Karpas-422 (cell line): ENCODE data around the gene ABCB8. TPM values are rescaled to one million over a fixed set of nuclear protein-coding genes. Genes with fewer than 3 reads are reported as not detected.
A peak's percentile ranks its signal among the peaks of the same experiment; 100 is the strongest.

Source experiments
- DNase-seq: peaks from one replicate; pipeline ENCODE4 v3.0.0-alpha.2; 2015
- H2AFZ ChIP-seq: fragments of 200-600 bp; sonication (generic); 2 replicates; pipeline ENCODE4 v1.6.1; 2014; ENCODE audit warnings: antibody characterized with exemption, low read length, mixed read lengths
- H3K27ac ChIP-seq: fragments of 200-600 bp; sonication (generic); 2 replicates; pipeline ENCODE4 v1.5.1; 2014; ENCODE audit warnings: mild to moderate bottlenecking, low read length, moderate library complexity
- H3K27me3 ChIP-seq: fragments of 200-600 bp; sonication (generic); 2 replicates; pipeline ENCODE4 v1.6.1; 2014; ENCODE audit warnings: low read length, mixed read lengths
- H3K36me3 ChIP-seq: fragments of 200-600 bp; sonication (generic); 2 replicates; pipeline ENCODE4 v1.6.1; 2014; ENCODE audit warnings: low read length, mixed read lengths; ENCODE audit not compliant: insufficient read depth
- H3K4me1 ChIP-seq: fragments of 200-600 bp; sonication (generic); 2 replicates; pipeline ENCODE4 v1.6.1; 2014; ENCODE audit warnings: mild to moderate bottlenecking, low read length, mixed read lengths
- H3K4me2 ChIP-seq: fragments of 200-600 bp; sonication (generic); 2 replicates; pipeline ENCODE4 v1.6.1; 2014; ENCODE audit warnings: low read length, low read depth, mild to moderate bottlenecking; ENCODE audit not compliant: poor library complexity, severe bottlenecking
- H3K4me3 ChIP-seq: fragments of 200-600 bp; sonication (generic); 2 replicates; pipeline ENCODE4 v1.5.1; 2014; ENCODE audit warnings: mild to moderate bottlenecking, antibody characterized with exemption, low read length, mixed read lengths
- H3K79me2 ChIP-seq: fragments of 200-600 bp; sonication (generic); 2 replicates; pipeline ENCODE4 v1.6.1; 2014; ENCODE audit warnings: mild to moderate bottlenecking, low read length, mixed read lengths
- H3K9ac ChIP-seq: fragments of 200-600 bp; sonication (generic); 2 replicates; pipeline ENCODE4 v1.6.0; 2014; ENCODE audit warnings: low read length
- H3K9me2 ChIP-seq: fragments of 200-600 bp; sonication (generic), shearing (Covaris generic); replicated peaks from 2 replicates; pipeline ENCODE4 v1.6.0; 2014; ENCODE audit warnings: mild to moderate bottlenecking, low read length, moderate library complexity; ENCODE audit not compliant: insufficient read depth
- H3K9me3 ChIP-seq: fragments of 300-700, 200-600 bp; sonication (generic); 2 replicates; pipeline ENCODE4 v1.6.1; 2014; ENCODE audit warnings: low read length, mixed read lengths
- H4K20me1 ChIP-seq: fragments of 200-600 bp; sonication (generic); 2 replicates; pipeline ENCODE4 v1.6.1; 2014; ENCODE audit warnings: mild to moderate bottlenecking, antibody characterized with exemption, low read length, low read depth; ENCODE audit not compliant: insufficient read depth
- total RNA-seq: library from RNA; depleted of rRNA; stranded (reverse); fragments of >200 nt; shearing (Covaris generic); gene quantifications from 2 replicates; pipeline ENCODE4 v1.2.3, GENCODE V29; 2014; ENCODE audit warnings: low replicate concordance

The ABCB8 gene
- total RNA-seq, 1 experiment from 2014 or later: 19.0 TPM

- no peak overlapping the region for H3K4me2 ChIP-seq
- no peak overlapping the region for H3K9ac ChIP-seq
- no peak overlapping the region for H3K27ac ChIP-seq
- no peak overlapping the region for H3K4me3 ChIP-seq
- peaks cover 11% of the 10 kb centered on the region; the same call in 1 of the 2 replicates for H4K20me1 ChIP-seq
- H3K9me2 ChIP-seq: no peaks in the 10 kb centered on the region
- H2AFZ ChIP-seq: no peak overlapping the region
- H3K79me2 ChIP-seq: no peaks in the 10 kb centered on the region
- DNase-seq: peak; percentile 88
- no peaks in the 10 kb centered on the region for H3K27me3 ChIP-seq
- no peaks in the 10 kb centered on the region for H3K36me3 ChIP-seq
- no peaks in the 10 kb centered on the region for H3K9me3 ChIP-seq
- H3K4me1 ChIP-seq: 0 out of 2 replicates have a peak, but pooled peaks cover 5% of the 10 kb centered on the region
Measured at GRCh38 chr7:150988230-150989226, 39.7 kb upstream of the ABCB8 start.

GRCh38 chr7:150989456-150989855 is 38.8 kb upstream of the ABCB8 start:
- Histone ChIP-seq H3K4me2 (no peak overlapping the region), H3K4me1 (peaks cover 11% of the 10 kb centered on the region), H3K4me3 (no peak overlapping the region), H3K27me3 (no peaks in the 10 kb centered on the region), H3K9ac (no peak overlapping the region), H3K27ac (no peak overlapping the region), H3K36me3 (no peaks in the 10 kb centered on the region), H3K9me3 (no peaks in the 10 kb centered on the region), H3K9me2 (no peaks in the 10 kb centered on the region), H4K20me1 (peaks cover 10% of the 10 kb centered on the region; the same call in 1 of the 2 replicates), H2AFZ (no peak overlapping the region), H3K79me2 (no peaks in the 10 kb centered on the region)
- DNase-seq: no peak

GRCh38 chr7:150990416-150991186 is 37.6 kb upstream of the ABCB8 start, which contains the start of gene NOS3:
Gene NOS3, plus strand, starts transcription at chr7:150991017. Its CDS starts 2,787 bp downstream, at chr7:150993804.
- Histone ChIP-seq H4K20me1 (peaks cover 4% of the 10 kb centered on the region; the same call in 1 of the 2 replicates), H3K4me1 (peaks cover 19% of the 10 kb centered on the region), H3K79me2 (no peaks in the 10 kb centered on the region), H3K4me2 (no peak within 1 kb of the TSS), H2AFZ (no peak within 1 kb of the TSS), H3K9me2 (no peaks in the 10 kb centered on the region), H3K36me3 (no peaks in the 10 kb centered on the region), H3K27me3 (no peaks in the 10 kb centered on the region), H3K4me3 (no peak within 1 kb of the TSS), H3K9ac (no peak within 1 kb of the TSS), H3K27ac (no peak within 1 kb of the TSS), H3K9me3 (no peaks in the 10 kb centered on the region)
- DNase-seq: no peak

GRCh38 chr7:150992051-150992640 is 36.1 kb upstream of the ABCB8 start:
- Histone ChIP-seq H3K9me2 (no peaks in the 10 kb centered on the region), H3K9ac (no peak overlapping the region), H3K27ac (no peak overlapping the region), H4K20me1 (no peaks in the 10 kb centered on the region), H3K4me3 (no peak overlapping the region), H3K4me1 (peaks cover 19% of the 10 kb centered on the region), H3K4me2 (no peak overlapping the region), H3K36me3 (no peaks in the 10 kb centered on the region), H3K79me2 (no peaks in the 10 kb centered on the region), H2AFZ (no peak overlapping the region), H3K9me3 (no peaks in the 10 kb centered on the region), H3K27me3 (no peaks in the 10 kb centered on the region)
- DNase-seq: no peak

GRCh38 chr7:150992833-150993302 is 35.4 kb upstream of the ABCB8 start:
- no peaks in the 10 kb centered on the region for H3K9me2 ChIP-seq
- no peak overlapping the region for H3K27ac ChIP-seq
- H3K4me2 ChIP-seq: no peak overlapping the region
- peaks cover 19% of the 10 kb centered on the region for H3K4me1 ChIP-seq
- H3K36me3 ChIP-seq: no peaks in the 10 kb centered on the region
- no peaks in the 10 kb centered on the region for H3K79me2 ChIP-seq
- no peaks in the 10 kb centered on the region for H3K9me3 ChIP-seq
- peak; percentile 82 for DNase-seq
- no peaks in the 10 kb centered on the region for H3K27me3 ChIP-seq
- H3K9ac ChIP-seq: no peak overlapping the region
- H4K20me1 ChIP-seq: no peaks in the 10 kb centered on the region
- H3K4me3 ChIP-seq: no peak overlapping the region
- no peak overlapping the region for H2AFZ ChIP-seq

- Histone ChIP-seq H3K4me3 (no peak overlapping the region), H2AFZ (no peak overlapping the region), H3K9me2 (no peaks in the 10 kb centered on the region), H3K9me3 (no peaks in the 10 kb centered on the region), H3K4me2 (no peak overlapping the region), H3K36me3 (no peaks in the 10 kb centered on the region), H3K4me1 (peaks cover 17% of the 10 kb centered on the region), H4K20me1 (no peaks in the 10 kb centered on the region), H3K27me3 (no peaks in the 10 kb centered on the region), H3K27ac (no peak overlapping the region), H3K79me2 (no peaks in the 10 kb centered on the region), H3K9ac (peak overlapping the region; percentile 66; the same call in 1 of the 2 replicates)
- no peak for DNase-seq
Measured at GRCh38 chr7:150993511-150993910, 34.7 kb upstream of the ABCB8 start.

- peak; percentile 84 for DNase-seq
- H3K9ac ChIP-seq: peak overlapping the region; percentile 66
- H3K27ac ChIP-seq: peak overlapping the region; percentile 44
- H3K79me2 ChIP-seq: no peaks in the 10 kb centered on the region
- peak overlapping the region; percentile 45; the same call in 1 of the 2 replicates for H3K4me3 ChIP-seq
- peaks cover 14% of the 10 kb centered on the region for H3K4me1 ChIP-seq
- no peaks in the 10 kb centered on the region for H3K36me3 ChIP-seq
- no peaks in the 10 kb centered on the region for H4K20me1 ChIP-seq
- peak overlapping the region; percentile 77 for H2AFZ ChIP-seq
- no peaks in the 10 kb centered on the region for H3K9me3 ChIP-seq
- peak overlapping the region; percentile 48 for H3K4me2 ChIP-seq
- no peaks in the 10 kb centered on the region for H3K27me3 ChIP-seq
- no peaks in the 10 kb centered on the region for H3K9me2 ChIP-seq
Measured at GRCh38 chr7:150994141-150994837, 34.0 kb upstream of the ABCB8 start.
